Smooth muscle cell of the coronary artery (primary cell): ENCODE results near the gene EXOC5. TPM values are rescaled to one million over a fixed set of nuclear protein-coding genes. Genes with fewer than 3 reads are reported as not detected.

ENCODE experiments used
- total RNA-seq: library from RNA; depleted of rRNA; stranded (reverse); fragments of >200 nt; gene quantifications from 2 replicates; pipeline ENCODE4 v1.2.3, GENCODE V29; 2014; ENCODE audit warnings: low replicate concordance

EXOC5 gene
- 16.6 and 42.4 TPM in 2 replicates for total RNA-seq

GRCh38 chr14:57268161-57269069 is at the start of gene EXOC5, which contains the start of gene AP5M1:
Gene EXOC5 (minus strand): TSS chr14:57268905. CDS start chr14:57268648, 257 bp downstream.
Gene AP5M1 (plus strand): TSS chr14:57268971. CDS start chr14:57269315, 344 bp downstream.

Other genes with a start within 250 kb of the EXOC5 start
- 16.3 and 21.0 TPM in 2 replicates for gene AP5M1, start 66 bp upstream of the EXOC5 start, total RNA-seq
- 9.5 and 11.3 TPM in 2 replicates for gene NAA30, start 121.7 kb upstream of the EXOC5 start, total RNA-seq
- gene CCDC198, start 225.0 kb upstream of the EXOC5 start, total RNA-seq: not detected in 2 replicates